HG03139 (cell line): ENCODE data around the gene DRD3.

Experiments
- ATAC-seq: cut with Tn5 transposase; IDR thresholded peaks from one replicate; pipeline ENCODE4 v1.9.1; 2021; ENCODE audit not compliant: unreplicated experiment

Gene DRD3

DNA sequence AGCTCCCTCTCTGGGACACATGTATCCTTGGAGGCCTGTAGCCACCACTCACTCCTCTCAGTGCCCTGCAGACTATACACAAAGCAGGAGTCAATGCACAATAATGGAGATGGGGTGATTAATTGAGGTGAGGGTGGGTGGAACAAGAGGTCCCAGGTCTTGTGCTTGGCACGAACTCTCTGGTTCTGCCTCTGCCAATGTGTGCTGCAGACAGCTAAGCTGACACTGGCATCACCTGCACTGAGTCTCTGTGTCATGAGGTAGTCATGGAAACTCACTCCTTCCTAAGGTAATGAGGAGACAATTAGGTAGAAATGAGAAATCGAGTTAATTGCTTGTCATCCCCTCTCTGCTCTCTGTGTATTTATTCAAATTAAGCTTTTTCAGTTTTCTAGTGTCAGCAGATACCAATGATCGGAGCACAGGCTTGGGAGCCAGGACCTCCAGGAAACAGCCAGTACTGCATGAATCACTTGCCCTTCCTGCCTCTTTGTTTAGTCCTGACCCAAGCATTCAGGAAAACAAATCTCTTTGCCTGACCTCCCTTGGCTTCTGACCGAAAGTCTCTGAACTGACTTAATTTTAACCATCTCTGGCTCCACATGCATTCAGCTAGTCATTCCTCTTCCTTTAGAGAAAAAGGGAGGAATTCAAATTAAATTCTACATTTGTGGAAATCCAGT, 56.7 kb downstream of the DRD3 start:
- ATAC-seq: no peak

GRCh38 chr3:114120211-114120610, 58.6 kb downstream of the DRD3 start:
- no peak for ATAC-seq

GRCh38 chr3:114119776-114120175, 59.1 kb downstream of the DRD3 start:
- ATAC-seq: no peak

- no peak for ATAC-seq
Observed at GRCh38 chr3:114115143-114115542, 63.7 kb downstream of the DRD3 start.

DNA sequence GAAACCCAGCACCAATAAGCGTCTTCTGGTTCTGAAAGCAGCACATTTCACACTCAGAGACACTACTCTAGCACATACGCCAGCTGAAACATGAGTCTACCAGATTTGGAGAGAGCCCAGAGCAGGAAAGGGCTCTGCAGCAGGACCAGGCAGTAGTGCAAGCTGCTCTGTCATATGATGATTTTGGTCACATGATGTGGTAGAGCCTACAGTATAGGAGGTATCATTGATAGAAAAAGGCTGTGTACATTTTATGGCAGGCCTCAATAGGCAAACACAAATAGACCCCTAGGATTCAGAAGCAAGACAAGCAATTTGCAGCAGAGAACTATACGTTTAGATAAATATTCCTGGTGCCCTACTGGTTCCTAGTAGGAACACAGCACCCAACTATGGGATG, 64.1 kb downstream of the DRD3 start:
- no peak for ATAC-seq

GRCh38 chr3:114112696-114113095, 66.2 kb downstream of the DRD3 start:
- ATAC-seq: no peak

DNA sequence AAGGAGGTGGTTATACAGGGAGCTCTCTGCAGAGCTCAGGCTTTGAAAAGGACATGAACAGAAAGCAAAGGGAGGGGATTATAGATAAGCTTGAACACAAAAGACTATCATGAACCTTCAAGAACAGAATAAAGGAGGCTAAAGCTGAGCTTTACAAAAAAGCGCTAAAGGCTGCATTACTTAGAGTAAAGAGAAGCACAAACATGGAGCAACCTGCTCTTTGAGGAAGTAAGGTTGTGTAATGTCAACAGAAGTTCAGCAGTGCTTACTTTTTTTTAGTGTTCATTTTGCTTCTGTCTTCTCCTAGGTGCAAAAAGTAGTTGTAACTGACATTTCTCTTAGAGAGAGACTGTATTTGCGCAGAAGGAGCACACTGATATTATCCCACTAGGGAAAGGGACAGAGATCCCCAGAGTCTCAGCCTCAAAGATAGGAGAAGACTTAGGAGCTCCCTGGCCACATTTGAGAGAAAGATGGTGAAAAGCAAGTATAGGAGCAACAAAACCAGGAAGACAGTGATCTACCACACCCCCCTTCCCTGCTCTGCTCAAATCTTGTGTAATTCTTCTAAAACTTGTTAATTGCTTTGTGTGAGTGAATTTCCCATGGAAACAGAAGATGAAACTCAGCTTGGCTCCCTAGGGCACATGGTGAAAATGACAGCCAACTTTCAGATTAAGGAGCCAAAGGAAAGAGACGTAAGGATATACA, 67.6 kb downstream of the DRD3 start:
- no peak for ATAC-seq

GRCh38 chr3:114110439-114110838, 68.4 kb downstream of the DRD3 start:
- no peak for ATAC-seq

- no peak for ATAC-seq
Observed at GRCh38 chr3:114108137-114108536, 70.7 kb downstream of the DRD3 start.

- ATAC-seq: no peak
Observed at GRCh38 chr3:114104414-114104813, 74.4 kb downstream of the DRD3 start.

DNA sequence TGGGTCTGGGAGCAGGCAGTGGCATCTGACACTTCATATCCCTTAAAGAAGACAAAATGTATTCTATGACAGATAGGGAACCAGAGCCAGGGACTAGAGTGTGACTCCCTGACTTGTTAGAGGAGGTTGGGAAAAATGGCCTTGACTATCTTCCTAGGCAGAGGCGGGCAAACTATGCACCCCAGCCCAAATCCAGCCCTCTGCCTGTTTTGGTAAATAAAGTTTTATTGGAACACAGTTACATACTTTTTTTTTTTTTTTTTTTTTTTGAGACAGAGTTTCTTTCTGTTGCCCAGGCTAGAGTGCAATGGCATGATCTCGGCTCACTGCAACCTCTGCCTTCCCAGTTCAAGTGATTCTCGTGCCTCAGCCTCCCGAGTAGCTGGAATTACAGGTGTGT, 75.0 kb downstream of the DRD3 start:
- no peak for ATAC-seq

GRCh38 chr3:114103181-114103580, 75.7 kb downstream of the DRD3 start:
- ATAC-seq: no peak

GRCh38 chr3:114101101-114101500, 77.8 kb downstream of the DRD3 start:
- no peak for ATAC-seq

DNA sequence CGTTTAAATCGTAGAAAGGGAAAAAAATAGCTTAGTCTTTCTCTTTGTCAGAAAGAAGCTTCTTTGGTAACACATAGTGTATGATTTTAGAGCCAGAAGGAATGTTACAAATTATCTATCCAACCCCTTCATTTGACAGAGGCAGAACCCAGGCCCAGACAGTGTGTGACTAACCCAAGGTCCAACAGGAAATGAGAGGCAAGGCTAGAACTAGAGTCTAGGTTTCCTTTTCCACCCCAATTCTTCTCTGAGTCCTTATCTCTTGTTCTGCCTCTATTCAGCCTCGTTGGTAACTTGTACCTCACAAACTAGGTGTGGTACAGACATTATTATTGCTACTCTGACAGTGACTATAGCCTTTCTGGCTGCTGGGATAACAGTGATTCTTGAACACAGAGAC, 83.1 kb downstream of the DRD3 start:
- ATAC-seq: no peak

DNA sequence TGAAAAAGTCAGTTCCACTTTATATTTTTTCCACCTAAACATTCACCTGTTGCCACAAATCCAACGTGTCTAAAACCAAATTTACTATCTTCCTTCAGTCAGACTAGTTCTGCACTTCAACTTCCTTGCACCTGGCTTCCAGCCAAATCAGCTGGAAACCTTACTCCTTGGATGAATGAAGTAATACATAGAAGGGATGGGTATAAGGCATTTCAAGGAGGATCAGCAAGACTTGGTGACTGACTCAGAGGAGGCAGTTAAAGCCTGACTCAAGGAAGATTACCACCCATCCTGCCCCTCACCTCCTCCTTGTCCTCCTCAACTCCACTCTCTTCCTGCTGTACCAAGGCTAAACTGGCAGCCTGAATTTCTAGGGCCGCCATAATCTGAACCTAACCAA, 85.3 kb downstream of the DRD3 start:
- no peak for ATAC-seq

DNA sequence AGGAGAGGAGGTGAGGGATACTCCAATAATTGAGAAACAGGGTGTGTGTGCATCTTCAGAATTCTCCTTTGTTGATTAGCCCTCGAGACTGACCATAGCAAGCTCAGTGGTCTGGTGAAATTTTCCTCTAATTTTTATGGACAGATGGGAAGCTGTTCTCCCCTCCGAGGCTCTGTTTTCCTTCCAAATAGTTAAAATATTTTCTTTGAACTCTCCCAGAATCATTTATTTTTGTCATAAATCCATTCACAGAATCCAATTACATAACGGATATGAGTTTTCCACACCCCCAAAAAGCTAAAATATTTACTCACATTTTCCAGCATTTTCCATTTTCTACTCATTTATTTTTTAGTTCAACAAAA, 85.9 kb downstream of the DRD3 start:
- no peak for ATAC-seq

DNA sequence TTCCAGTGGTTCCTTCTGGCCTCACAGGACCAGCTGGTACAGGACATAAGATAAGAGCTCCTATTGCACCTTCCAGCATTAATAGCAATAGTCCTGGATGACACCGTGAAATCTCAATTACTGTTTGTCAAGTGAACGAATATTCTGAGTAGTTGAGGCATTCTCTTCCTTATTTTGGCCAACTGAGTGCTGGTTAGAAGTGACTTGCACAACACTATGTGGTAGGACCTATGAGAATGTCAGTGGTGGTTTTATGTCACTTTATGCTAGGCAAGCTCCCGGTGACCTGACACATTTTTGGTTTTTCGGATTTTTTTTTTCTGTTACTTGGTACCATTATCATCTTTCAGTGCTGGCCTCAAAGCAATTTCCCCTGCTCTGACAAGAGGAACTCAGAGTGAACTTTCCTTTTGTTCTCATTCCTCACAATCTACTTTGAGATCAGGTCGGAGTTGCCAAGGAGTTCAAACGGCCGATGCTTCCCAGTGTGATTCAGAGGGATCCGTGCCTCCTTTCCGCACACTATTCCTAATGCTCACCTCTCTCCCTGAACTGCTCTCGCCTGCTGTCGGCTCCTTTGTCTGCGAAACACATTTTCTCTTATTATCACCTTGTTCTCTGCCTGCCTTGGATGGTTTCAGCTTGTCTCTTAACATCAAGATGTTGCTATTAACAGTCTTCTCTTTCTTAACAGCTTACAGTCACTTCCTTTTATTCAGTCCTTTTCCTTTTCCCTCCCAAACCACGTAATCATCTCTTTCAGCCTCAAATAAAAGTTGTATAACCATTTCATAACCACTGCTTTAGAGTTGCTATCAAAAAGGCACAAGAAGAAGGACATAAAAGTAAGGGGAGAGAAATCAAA, 86.5 kb downstream of the DRD3 start:
- ATAC-seq: no peak

- ATAC-seq: no peak
Observed at GRCh38 chr3:114089675-114090074, 89.2 kb downstream of the DRD3 start.

GRCh38 chr3:114086356-114086755, 92.5 kb downstream of the DRD3 start:
- no peak for ATAC-seq

DNA sequence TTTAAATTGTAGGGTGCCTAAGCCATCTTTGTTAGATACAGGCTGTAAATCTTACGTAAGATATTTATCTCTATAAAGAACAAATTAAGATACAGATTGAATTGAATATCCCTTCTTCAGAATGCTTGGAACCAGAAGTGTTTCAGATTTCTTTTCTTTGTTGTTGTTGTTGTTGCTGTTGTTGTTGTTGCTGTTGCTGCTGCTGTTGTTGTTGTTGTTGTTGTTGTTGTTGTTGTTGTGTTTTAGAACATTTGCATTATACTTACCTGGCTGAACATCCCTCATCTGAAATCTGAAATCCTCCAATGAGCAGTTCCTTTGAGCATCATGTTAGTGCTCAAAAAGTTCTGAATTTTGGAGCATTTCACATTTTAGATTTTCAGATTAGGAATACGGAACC, 95.7 kb downstream of the DRD3 start:
- no peak for ATAC-seq

DNA sequence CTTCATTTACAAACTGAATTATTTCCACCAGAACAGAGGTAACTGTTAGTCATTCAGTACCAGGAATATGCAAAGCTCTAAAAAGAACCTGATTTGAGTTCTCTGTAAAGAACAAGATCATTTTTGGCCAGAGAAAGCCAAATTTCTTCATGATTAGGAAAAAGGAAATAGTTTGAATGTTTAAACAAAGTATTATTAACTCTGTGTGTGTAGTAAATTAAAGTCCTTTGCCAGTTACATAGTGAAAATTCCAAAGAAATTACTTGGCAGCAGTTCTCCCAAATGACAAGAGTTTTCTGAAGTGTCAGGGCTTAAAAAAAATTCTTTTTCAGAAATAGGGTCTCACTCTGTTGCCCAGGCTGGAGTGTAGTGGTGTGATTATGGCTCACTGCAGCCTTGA, 97.8 kb downstream of the DRD3 start:
- ATAC-seq: no peak

DNA sequence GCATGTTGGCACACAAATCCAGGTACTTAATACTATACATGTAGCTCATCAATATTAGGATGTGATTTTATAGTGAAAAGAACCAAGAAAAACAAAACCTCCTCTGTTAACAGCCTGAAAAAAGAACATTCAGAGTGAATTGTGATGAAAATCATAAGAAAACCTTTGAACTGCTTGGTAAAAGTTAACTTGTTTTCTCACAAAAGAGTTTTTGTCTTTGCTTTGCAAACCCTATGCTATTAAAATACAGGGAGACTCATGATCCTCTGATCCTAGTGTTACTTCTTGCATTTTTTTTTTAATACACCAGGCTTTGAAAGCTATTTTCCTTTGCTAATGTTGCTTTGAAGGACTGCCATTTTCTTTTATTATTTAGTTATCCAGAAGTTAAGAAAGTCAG, 98.7 kb downstream of the DRD3 start:
- ATAC-seq: no peak
